Peyer's patch (tissue), 4 donors: Measurements from ENCODE around the gene KRT14. TPM values are rescaled to one million over a fixed set of nuclear protein-coding genes. Genes with fewer than 3 reads are reported as not detected.
"Not testable (repeated sequence)": the region's sequence is repeated elsewhere in the genome, so short reads cannot be mapped to it uniquely, and the experiment has no call there.

Experiments used
- DNase-seq, 3 donors: peaks; one replicate each; pipeline ENCODE4 v3.0.0-alpha.2; 2017 to 2019
- H3K27ac ChIP-seq, 4 donors: fragments of 200-600 bp; sonication (generic); one replicate each; pipeline ENCODE4 v1.5.1; 2016 to 2019
- H3K27me3 ChIP-seq, 2 donors: fragments of 200-600 bp; sonication (generic); one replicate each; pipeline ENCODE4 v1.5.1; 2019
- H3K36me3 ChIP-seq, 3 donors: fragments of 200-600 bp; sonication (generic); one replicate each; pipeline ENCODE4 v1.5.1; 2016 to 2019
- H3K4me1 ChIP-seq, 4 donors: fragments of 200-600 bp; sonication (generic); one replicate each; pipeline ENCODE4 v1.5.1; 2016 to 2019
- H3K4me3 ChIP-seq, 4 donors: fragments of 200-600 bp; sonication (generic); 1 replicate in 3 of 4; 2 replicates in 1 of 4; pipeline ENCODE4 v1.5.1; 2016 to 2019; ENCODE audit warnings: mild to moderate bottlenecking in 1 of 4
- H3K9me3 ChIP-seq, 4 donors: fragments of 200-600 bp; sonication (generic); one replicate each; pipeline ENCODE4 v1.5.1; 2016 to 2019; ENCODE audit warnings: mild to moderate bottlenecking in 1 of 4
- POLR2A ChIP-seq, 2 donors: fragments of 450-650 bp; IDR thresholded peaks; one replicate each; pipeline ENCODE4 v1.5.1; 2017; ENCODE audit warnings: antibody characterized with exemption in 2 of 2, mild to moderate bottlenecking in 2 of 2, moderate library complexity in 2 of 2
- total RNA-seq, 4 donors: library from RNA; depleted of rRNA; stranded (reverse); fragments of >200 nt; gene quantifications; one replicate each; pipeline ENCODE4 v1.1.0, GENCODE V29; 2016
- TF ChIP-seq, protein P1 (sequence below), 6 experiments: fragments of 450-650 bp in 4 of 6; fragments of 200-600 bp in 2 of 6; sonication (generic) in 1 of 6; IDR thresholded peaks; one replicate each; pipeline ENCODE4 v1.5.1; 2017 to 2019; ENCODE audit warnings: antibody characterized with exemption in 6 of 6, mild to moderate bottlenecking in 3 of 6, moderate library complexity in 1 of 6

KRT14 gene
- total RNA-seq, 4 donors from 2014 or later, result 3.4 to 8.9 (median 6.3) TPM

- H3K36me3 ChIP-seq, result no peaks in the 10 kb centered on the region
- no peaks in the 10 kb centered on the region for H3K27me3 ChIP-seq
- no peaks in the 10 kb centered on the region for H3K4me1 ChIP-seq
- H3K9me3 ChIP-seq, result no peaks in the 10 kb centered on the region
- TF ChIP-seq POLR2A (IDR thresholded peaks at IDR 0.05), result no peak
- TF ChIP-seq, protein P1, sequence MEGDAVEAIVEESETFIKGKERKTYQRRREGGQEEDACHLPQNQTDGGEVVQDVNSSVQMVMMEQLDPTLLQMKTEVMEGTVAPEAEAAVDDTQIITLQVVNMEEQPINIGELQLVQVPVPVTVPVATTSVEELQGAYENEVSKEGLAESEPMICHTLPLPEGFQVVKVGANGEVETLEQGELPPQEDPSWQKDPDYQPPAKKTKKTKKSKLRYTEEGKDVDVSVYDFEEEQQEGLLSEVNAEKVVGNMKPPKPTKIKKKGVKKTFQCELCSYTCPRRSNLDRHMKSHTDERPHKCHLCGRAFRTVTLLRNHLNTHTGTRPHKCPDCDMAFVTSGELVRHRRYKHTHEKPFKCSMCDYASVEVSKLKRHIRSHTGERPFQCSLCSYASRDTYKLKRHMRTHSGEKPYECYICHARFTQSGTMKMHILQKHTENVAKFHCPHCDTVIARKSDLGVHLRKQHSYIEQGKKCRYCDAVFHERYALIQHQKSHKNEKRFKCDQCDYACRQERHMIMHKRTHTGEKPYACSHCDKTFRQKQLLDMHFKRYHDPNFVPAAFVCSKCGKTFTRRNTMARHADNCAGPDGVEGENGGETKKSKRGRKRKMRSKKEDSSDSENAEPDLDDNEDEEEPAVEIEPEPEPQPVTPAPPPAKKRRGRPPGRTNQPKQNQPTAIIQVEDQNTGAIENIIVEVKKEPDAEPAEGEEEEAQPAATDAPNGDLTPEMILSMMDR (IDR thresholded peaks at IDR 0.05), result no peak
- DNase-seq, result peak in 1 of 3 donors; percentile 19
- H3K4me3 ChIP-seq, result no peak overlapping the region
- no peak overlapping the region for H3K27ac ChIP-seq
These were observed 6.1 kb upstream of the KRT14 start for GRCh38 chr17:41592601-41593305.

DNA sequence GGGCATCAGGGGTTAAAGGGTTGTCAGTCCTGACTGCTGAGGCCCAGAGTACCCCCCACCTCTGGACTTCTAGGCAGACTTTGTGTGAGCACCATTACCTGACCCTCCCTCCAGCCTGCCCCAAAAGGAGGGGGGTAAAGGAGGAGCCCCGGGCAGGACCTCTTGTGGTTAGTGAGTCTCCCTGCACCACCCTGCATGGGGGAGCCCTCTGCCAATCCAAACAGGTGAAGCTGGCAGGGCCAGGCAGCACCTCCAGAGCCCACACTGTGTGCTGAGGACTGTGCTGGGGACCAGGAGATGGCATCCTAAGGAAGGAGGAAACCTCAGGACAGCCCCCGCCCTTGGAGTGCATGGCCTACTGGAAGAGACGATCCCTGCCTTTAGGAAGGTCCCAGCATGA lies 2.6 kb upstream of the KRT14 start:
- H3K27me3 ChIP-seq, result no peaks in the 10 kb centered on the region
- H3K9me3 ChIP-seq, result no peaks in the 10 kb centered on the region
- DNase-seq, result no peak
- no peak overlapping the region for H3K27ac ChIP-seq
- TF ChIP-seq POLR2A (IDR thresholded peaks at IDR 0.05), result no peak
- TF ChIP-seq, protein P1 (IDR thresholded peaks at IDR 0.05), result no peak
- H3K4me3 ChIP-seq, result no peak overlapping the region
- no peaks in the 10 kb centered on the region for H3K4me1 ChIP-seq
- H3K36me3 ChIP-seq, result no peaks in the 10 kb centered on the region

GRCh38 chr17:41588126-41588810 lies 1.6 kb upstream of the KRT14 start:
- no peaks in the 10 kb centered on the region for H3K4me1 ChIP-seq
- H3K9me3 ChIP-seq, result no peaks in the 10 kb centered on the region
- H3K27me3 ChIP-seq, result no peaks in the 10 kb centered on the region
- H3K36me3 ChIP-seq, result no peaks in the 10 kb centered on the region
- no peak for TF ChIP-seq POLR2A (IDR thresholded peaks at IDR 0.05)
- TF ChIP-seq, protein P1 (IDR thresholded peaks at IDR 0.05), result no peak
- H3K27ac ChIP-seq, result no peak overlapping the region
- H3K4me3 ChIP-seq, result no peak overlapping the region
- no peak for DNase-seq

- no peak for DNase-seq
- Histone ChIP-seq H3K36me3 (no peaks in the 10 kb centered on the region), H3K27me3 (no peaks in the 10 kb centered on the region), H3K27ac (no peak overlapping the region), H3K4me1 (peaks cover 0 to 7% (median 0%) of the 10 kb centered on the region in 4 donors), H3K4me3 (no peak overlapping the region), H3K9me3 (no peaks in the 10 kb centered on the region)
- TF ChIP-seq, protein P1 (IDR thresholded peaks at IDR 0.05), result no peak
- no peak for TF ChIP-seq POLR2A (IDR thresholded peaks at IDR 0.05)
These were observed 1.2 kb downstream of the KRT14 start for GRCh38 chr17:41585301-41586056.

GRCh38 chr17:41584331-41584927 lies 2.3 kb downstream of the KRT14 start:
- peaks cover 0 to 11% (median 0%) of the 10 kb centered on the region in 4 donors for H3K4me1 ChIP-seq
- not testable (repeated sequence) for DNase-seq, H3K27me3 ChIP-seq, H3K36me3 ChIP-seq, H3K4me3 ChIP-seq, H3K27ac ChIP-seq, H3K9me3 ChIP-seq
